Sigmoid colon (tissue), 3 donors: ENCODE data around the gene NPHP4.

Source experiments
- CTCF ChIP-seq, 4 experiments: fragments of 450-650 bp in 3 of 4; fragments of 200-600 bp in 1 of 4; IDR thresholded peaks; one replicate each; pipeline ENCODE4 v1.5.1; 2016 to 2019; ENCODE audit warnings: antibody characterized with exemption in 4 of 4, mild to moderate bottlenecking in 3 of 4, moderate library complexity in 2 of 4
- POLR2A ChIP-seq, 2 donors: fragments of 450-650 bp; IDR thresholded peaks; one replicate each; pipeline ENCODE4 v1.6.1; 2016; ENCODE audit warnings: antibody characterized with exemption in 2 of 2, mild to moderate bottlenecking in 2 of 2, moderate library complexity in 2 of 2

- TF ChIP-seq CTCF (IDR thresholded peaks at IDR 0.05) (no peak), POLR2A (IDR thresholded peaks at IDR 0.05) (no peak)
Measured at GRCh38 chr1:6040861-6041415, 48.7 kb upstream of the NPHP4 start.
